Kidney (tissue), 14 donors: ENCODE data around the gene GPATCH2L. TPM values are rescaled to one million over a fixed set of nuclear protein-coding genes. Genes with fewer than 3 reads are reported as not detected.

Source experiments
- DNase-seq, 5 donors: peaks; one replicate each; pipeline ENCODE4 v3.0.0-alpha.2; 2013 to 2020
- FAIRE-seq: peaks from 2 replicates; lab custom pipeline; 2012; peaks lifted over from hg19 to GRCh38; lab: Jason Lieb, UNC
- H3K27ac ChIP-seq, 2 donors: one replicate each; pipeline ENCODE4 v1.7.0; 2013; ENCODE audit warnings: low read depth in 2 of 2, low read length in 2 of 2, inconsistent platforms in 1 of 2
- H3K27me3 ChIP-seq: one replicate; pipeline ENCODE4 v1.7.1; 2013; ENCODE audit warnings: low read length, inconsistent platforms; ENCODE audit not compliant: control insufficient read depth, insufficient read depth
- H3K36me3 ChIP-seq, 3 donors: one replicate each; pipeline versions ENCODE4 v1.7.0 to v1.7.1; 2013; ENCODE audit warnings: low read length in 3 of 3, control low read depth in 1 of 3, inconsistent platforms in 1 of 3; ENCODE audit not compliant: insufficient read depth in 3 of 3, control insufficient read depth in 2 of 3
- H3K4me1 ChIP-seq, 3 donors: one replicate each; pipeline versions ENCODE4 v1.7.0 to v1.7.1; 2013; ENCODE audit warnings: low read length in 3 of 3, inconsistent platforms in 1 of 3, low read depth in 1 of 3; ENCODE audit not compliant: control insufficient read depth in 2 of 3, insufficient read depth in 2 of 3
- H3K4me3 ChIP-seq, 3 donors: one replicate each; pipeline versions ENCODE4 v1.7.0 to v1.8.1; 2013; ENCODE audit warnings: low read length in 3 of 3, control low read depth in 1 of 3, inconsistent platforms in 1 of 3
- H3K9ac ChIP-seq, 3 donors: one replicate each; pipeline versions ENCODE4 v1.7.0 to v1.7.1; 2013; ENCODE audit warnings: low read length in 3 of 3, control low read depth in 1 of 3, inconsistent platforms in 1 of 3
- H3K9me3 ChIP-seq, 3 donors: one replicate each; pipeline versions ENCODE4 v1.7.0 to v1.7.1; 2013; ENCODE audit warnings: low read length in 3 of 3, control low read depth in 1 of 3, inconsistent platforms in 1 of 3; ENCODE audit not compliant: control insufficient read depth in 2 of 3, insufficient read depth in 1 of 3
- intact Hi-C: fragments of 100-400 bp; cut with DNase I; formaldehyde crosslinking; loops from one replicate; pipeline ENCODE4 v1.11.1; 2022
- polyA plus RNA-seq: library from polyadenylated mRNA; stranded (reverse); fragments of 350-450 nt; fragmentation: Illumina TruSeq; extraction: RNeasy Lipid Tissue Mini Kit (QIAGEN cat#74804); gene quantifications from one replicate; pipeline ENCODE4 v1.2.3, GENCODE V29; 2014; ENCODE audit warnings: low read depth, low replicate concordance; ENCODE audit not compliant: insufficient read depth
- total RNA-seq: library from RNA; stranded (reverse); fragmentation: NEBNext Ultra II Directional; extraction: Animal tissue kit (Norgen Biotek cat#: 25700); gene quantifications from one replicate; pipeline ENCODE4 v1.2.1, GENCODE V29; 2021
- TF ChIP-seq, protein P1 (sequence below): IDR thresholded peaks from 3 replicates; pipeline ENCODE4 v1.5.1; 2012; ENCODE audit warnings: mild to moderate bottlenecking, moderate library complexity, borderline replicate concordance; ENCODE audit not compliant: insufficient read depth; ENCODE audit errors: extremely low read depth
- donor health status: control.
- donor health status: control.
- donor health status: control.
- donor health status: control.
- donor health status: control.
- donor health status: DM: yes; HTN: yes; CAD: no.
- donor health status: Normal renal cell carcinoma (clear cell type).

Gene GPATCH2L
- total and polyA plus RNA-seq, 2 donors from 2014 or later, result 4.1 to 50.2 TPM

DNA sequence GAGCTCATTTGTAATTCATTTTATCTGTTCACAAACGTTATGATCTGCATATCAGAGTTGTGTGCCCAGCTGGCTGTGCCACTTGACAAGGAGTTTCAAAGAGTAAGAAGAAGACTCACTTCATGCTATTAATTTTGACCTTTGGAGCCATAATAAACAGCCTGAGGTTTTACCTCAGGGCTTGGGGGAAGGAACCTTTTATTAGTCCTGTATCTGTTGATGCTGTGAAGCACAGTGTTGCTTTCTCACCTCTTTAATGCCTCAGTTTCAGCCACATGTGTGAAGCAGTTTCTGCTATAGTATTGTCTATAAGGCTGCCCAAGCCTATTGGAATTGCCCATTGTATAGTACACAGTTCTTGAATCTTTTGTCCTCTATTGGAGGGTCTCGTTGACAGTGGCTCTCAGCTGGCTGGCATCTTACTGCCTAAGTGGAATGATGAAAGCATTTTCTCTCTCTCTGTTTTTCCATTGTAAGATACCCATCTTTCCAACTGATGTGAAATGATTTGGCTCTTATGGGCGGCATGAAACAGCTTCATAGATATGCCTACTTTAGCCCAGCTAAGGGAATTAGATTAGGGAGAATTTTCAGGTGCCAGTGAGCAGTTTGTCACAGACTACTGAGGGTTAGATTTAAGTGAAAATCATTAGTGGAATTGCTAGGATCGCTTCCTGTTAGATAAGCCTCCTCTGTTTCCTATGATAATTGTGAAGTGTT, 34.7 kb downstream of the GPATCH2L start:
- TF ChIP-seq, protein P1, sequence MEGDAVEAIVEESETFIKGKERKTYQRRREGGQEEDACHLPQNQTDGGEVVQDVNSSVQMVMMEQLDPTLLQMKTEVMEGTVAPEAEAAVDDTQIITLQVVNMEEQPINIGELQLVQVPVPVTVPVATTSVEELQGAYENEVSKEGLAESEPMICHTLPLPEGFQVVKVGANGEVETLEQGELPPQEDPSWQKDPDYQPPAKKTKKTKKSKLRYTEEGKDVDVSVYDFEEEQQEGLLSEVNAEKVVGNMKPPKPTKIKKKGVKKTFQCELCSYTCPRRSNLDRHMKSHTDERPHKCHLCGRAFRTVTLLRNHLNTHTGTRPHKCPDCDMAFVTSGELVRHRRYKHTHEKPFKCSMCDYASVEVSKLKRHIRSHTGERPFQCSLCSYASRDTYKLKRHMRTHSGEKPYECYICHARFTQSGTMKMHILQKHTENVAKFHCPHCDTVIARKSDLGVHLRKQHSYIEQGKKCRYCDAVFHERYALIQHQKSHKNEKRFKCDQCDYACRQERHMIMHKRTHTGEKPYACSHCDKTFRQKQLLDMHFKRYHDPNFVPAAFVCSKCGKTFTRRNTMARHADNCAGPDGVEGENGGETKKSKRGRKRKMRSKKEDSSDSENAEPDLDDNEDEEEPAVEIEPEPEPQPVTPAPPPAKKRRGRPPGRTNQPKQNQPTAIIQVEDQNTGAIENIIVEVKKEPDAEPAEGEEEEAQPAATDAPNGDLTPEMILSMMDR, result no peak
- no peak overlapping the region for H3K4me3 ChIP-seq
- H3K4me1 ChIP-seq, result peaks cover 0 to 4% (median 2%) of the 10 kb centered on the region in 3 donors
- H3K9ac ChIP-seq, result no peak overlapping the region
- FAIRE-seq (no peak), DNase-seq (no peak)
- H3K36me3 ChIP-seq, result peaks cover 4 to 16% (median 7%) of the 10 kb centered on the region in 3 donors
- no peak overlapping the region for H3K27ac ChIP-seq
- no peaks in the 10 kb centered on the region for H3K27me3 ChIP-seq
- intact Hi-C loops, result no loop called here
- H3K9me3 ChIP-seq, result no peaks in the 10 kb centered on the region

DNA sequence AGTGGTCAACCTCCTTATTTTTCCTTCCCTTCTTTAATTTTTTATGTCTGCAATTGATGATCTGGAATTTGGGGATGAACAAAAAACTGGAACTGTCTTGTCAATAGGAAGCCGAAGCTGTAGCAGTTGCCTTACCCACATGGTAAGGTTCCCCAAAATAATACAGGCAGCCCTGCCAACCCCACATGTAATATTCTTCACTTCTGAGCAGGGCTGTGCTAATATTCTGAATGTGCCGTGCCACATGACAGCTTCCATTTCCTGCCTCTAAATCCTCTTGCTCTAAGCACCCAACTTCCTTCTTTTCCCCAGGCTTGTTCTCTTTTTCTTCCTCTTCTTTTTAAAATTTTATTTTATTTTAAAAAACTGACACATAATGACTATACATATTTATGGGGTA, 39.6 kb downstream of the GPATCH2L start:
- FAIRE-seq (no peak), DNase-seq (no peak)
- intact Hi-C loops, result no loop called here
- H3K9me3 ChIP-seq, result no peaks in the 10 kb centered on the region
- no peak overlapping the region for H3K9ac ChIP-seq
- H3K4me1 ChIP-seq, result peaks cover 0 to 4% (median 0%) of the 10 kb centered on the region in 3 donors
- peaks cover 2 to 24% (median 9%) of the 10 kb centered on the region in 3 donors for H3K36me3 ChIP-seq
- no peak overlapping the region for H3K4me3 ChIP-seq
- TF ChIP-seq, protein P1, result no peak
- H3K27ac ChIP-seq, result no peak overlapping the region
- no peaks in the 10 kb centered on the region for H3K27me3 ChIP-seq

DNA sequence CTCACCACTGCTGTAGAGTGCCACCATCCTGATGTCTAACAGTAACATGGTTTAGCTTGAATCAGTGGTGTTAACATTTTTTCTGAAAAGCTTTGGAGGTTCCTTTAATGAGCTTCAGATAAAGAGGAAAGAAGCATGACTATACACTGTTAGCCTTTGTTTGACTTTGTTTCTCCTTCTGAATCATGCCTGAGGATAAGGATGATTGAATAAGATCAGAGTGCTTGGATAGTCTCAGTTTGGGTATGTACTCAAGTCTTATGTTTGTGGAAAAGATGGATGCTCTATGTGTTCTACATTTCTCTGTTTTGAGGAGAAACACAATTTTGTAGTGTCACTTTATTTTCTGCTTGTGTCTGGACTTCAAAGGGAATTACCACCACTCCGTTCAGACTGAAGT, 42.0 kb downstream of the GPATCH2L start:
- intact Hi-C loops, result no loop called here
- Histone ChIP-seq H3K27ac (no peak overlapping the region), H3K4me3 (no peak overlapping the region), H3K9me3 (no peaks in the 10 kb centered on the region), H3K4me1 (peaks cover 0 to 4% (median 0%) of the 10 kb centered on the region in 3 donors), H3K36me3 (peaks cover 2 to 41% (median 15%) of the 10 kb centered on the region in 3 donors), H3K27me3 (no peaks in the 10 kb centered on the region), H3K9ac (no peak overlapping the region)
- TF ChIP-seq, protein P1, result no peak
- FAIRE-seq (no peak), DNase-seq (no peak)
